NB4 (cell line): ENCODE measurements around the gene ACTG1.

Source experiments
- POLR2A ChIP-seq: IDR thresholded peaks from 2 replicates; pipeline ENCODE4 v1.6.1; 2011; ENCODE audit warnings: mild to moderate bottlenecking; ENCODE audit not compliant: insufficient read length; ENCODE audit errors: extremely low read depth
- TF ChIP-seq, protein P1 (sequence below): IDR thresholded peaks from one replicate; pipeline ENCODE4 v1.5.1; 2012; ENCODE audit warnings: low read depth, low read length

DNA sequence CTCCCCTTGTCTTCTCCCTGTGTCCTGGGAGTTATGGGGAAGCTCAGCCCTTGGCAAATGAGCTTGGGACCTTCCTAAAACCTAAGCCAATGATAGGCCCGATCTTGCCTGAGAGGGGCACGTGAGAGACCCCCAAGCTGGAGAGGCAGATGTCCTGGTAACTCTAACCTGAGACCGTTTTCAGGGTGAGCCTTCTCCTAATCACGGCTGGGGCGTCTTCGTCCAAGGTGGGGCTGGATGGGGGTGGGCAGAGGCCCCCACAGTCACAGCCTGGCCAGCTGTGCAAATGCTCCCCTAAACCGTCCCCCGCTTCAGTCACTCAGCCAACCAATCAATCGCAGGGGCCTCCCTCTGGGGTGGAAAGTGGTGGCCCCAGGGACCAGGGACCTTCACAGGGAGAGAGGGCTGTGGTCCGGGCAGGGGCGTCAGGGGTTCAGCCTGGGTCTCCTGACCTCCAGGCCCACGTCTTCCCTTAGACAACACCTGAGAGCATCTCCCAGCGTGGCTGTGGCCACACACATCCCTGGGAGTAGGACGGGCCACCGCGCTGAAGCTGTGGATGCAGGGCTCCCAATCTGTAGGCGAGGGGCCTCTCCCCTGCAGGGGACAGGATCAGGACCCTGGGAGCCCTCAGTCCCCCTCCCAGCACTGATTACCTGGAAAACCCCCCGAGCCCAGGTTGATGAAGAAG lies 30.6 kb downstream of the ACTG1 start:
- TF ChIP-seq, protein P1, sequence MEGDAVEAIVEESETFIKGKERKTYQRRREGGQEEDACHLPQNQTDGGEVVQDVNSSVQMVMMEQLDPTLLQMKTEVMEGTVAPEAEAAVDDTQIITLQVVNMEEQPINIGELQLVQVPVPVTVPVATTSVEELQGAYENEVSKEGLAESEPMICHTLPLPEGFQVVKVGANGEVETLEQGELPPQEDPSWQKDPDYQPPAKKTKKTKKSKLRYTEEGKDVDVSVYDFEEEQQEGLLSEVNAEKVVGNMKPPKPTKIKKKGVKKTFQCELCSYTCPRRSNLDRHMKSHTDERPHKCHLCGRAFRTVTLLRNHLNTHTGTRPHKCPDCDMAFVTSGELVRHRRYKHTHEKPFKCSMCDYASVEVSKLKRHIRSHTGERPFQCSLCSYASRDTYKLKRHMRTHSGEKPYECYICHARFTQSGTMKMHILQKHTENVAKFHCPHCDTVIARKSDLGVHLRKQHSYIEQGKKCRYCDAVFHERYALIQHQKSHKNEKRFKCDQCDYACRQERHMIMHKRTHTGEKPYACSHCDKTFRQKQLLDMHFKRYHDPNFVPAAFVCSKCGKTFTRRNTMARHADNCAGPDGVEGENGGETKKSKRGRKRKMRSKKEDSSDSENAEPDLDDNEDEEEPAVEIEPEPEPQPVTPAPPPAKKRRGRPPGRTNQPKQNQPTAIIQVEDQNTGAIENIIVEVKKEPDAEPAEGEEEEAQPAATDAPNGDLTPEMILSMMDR = no peak
- no peak for TF ChIP-seq POLR2A
